WI38 (cell line): Measurements from ENCODE around the gene POLR1A.
A peak's percentile ranks its signal among the peaks of the same experiment; 100 is the strongest.

ENCODE experiments used
- H3K4me3 ChIP-seq: 2 replicates; pipeline ENCODE4 v1.5.1; 2011; ENCODE audit warnings: low read depth, mild to moderate bottlenecking, control low read depth, low read length
- TF ChIP-seq, protein P1 (sequence below): IDR thresholded peaks from 2 replicates; pipeline ENCODE4 v1.5.1; 2012; ENCODE audit warnings: low read depth, mild to moderate bottlenecking, control low read depth, low read length

The POLR1A gene

DNA sequence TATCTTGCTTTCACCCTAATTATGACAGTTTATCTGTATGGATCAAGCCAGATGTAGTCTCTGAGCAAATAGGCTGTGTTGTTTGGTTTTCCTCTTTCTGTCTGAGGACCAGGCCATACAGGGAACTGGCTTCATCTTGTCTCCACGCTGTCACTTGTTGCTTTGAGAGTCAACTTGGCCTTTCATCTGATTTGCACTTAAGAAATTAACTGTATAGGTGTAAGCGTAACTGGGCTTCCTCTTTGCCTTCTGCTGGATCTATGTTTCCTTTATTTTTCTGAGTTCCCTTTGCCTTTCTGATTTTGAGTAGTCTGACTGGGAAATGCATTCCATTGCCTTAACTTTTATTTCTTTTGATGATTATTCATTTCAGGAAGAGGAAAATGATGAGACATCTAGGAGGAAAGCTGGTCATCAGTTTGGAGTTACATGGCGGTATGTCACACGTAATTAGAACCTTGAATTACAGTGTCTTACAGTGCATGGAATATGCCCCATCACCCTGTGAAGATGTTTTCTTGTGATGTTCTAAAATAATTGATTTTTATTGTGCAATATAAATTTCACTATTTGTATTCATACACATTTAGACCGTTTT, 17.7 kb upstream of the POLR1A start:
- TF ChIP-seq, protein P1, sequence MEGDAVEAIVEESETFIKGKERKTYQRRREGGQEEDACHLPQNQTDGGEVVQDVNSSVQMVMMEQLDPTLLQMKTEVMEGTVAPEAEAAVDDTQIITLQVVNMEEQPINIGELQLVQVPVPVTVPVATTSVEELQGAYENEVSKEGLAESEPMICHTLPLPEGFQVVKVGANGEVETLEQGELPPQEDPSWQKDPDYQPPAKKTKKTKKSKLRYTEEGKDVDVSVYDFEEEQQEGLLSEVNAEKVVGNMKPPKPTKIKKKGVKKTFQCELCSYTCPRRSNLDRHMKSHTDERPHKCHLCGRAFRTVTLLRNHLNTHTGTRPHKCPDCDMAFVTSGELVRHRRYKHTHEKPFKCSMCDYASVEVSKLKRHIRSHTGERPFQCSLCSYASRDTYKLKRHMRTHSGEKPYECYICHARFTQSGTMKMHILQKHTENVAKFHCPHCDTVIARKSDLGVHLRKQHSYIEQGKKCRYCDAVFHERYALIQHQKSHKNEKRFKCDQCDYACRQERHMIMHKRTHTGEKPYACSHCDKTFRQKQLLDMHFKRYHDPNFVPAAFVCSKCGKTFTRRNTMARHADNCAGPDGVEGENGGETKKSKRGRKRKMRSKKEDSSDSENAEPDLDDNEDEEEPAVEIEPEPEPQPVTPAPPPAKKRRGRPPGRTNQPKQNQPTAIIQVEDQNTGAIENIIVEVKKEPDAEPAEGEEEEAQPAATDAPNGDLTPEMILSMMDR = no peak
- no peak overlapping the region for H3K4me3 ChIP-seq

DNA sequence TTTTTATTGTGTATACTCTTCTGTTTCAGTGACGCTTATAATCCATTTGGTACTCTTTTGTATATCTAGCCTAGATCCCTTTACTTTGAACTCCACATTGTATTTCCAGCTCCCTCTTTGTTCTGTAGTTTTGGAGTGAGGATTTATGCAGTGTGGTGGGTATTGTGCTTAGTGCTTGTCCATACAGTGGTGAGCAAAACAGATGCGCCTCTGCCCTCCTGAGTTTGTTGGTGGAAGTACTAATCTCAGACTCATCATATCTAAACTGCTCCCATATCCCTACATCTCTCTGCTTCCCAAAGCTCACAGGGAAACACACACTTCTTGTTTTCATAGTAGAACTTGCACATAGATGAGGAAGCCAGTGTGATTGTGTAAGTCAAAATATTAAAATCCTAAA, 12.4 kb upstream of the POLR1A start:
- TF ChIP-seq, protein P1 = no peak

DNA sequence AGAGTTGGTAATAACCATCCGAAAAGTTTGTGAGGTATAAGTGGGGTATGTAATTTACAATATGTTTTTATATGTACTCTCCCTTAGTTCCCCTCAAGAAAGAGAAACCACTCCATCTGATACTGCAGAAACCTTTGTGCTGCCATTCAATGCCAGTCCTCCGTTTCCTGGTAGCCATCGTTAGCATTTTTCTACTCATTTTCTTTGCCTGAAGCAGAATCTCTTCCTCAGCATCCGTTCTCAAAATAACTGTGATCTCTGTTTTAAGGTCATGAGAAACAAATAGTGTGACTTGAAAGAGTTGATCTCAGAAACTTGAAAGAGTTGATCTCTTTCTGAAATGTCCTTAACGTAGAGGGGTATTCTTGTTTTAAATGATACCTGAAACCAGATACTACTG, 1.3 kb upstream of the POLR1A start:
- TF ChIP-seq, protein P1 = no peak

More for the DNA sequence above, 12.4 kb upstream of the POLR1A start:
- H3K4me3 ChIP-seq = no peak overlapping the region

DNA sequence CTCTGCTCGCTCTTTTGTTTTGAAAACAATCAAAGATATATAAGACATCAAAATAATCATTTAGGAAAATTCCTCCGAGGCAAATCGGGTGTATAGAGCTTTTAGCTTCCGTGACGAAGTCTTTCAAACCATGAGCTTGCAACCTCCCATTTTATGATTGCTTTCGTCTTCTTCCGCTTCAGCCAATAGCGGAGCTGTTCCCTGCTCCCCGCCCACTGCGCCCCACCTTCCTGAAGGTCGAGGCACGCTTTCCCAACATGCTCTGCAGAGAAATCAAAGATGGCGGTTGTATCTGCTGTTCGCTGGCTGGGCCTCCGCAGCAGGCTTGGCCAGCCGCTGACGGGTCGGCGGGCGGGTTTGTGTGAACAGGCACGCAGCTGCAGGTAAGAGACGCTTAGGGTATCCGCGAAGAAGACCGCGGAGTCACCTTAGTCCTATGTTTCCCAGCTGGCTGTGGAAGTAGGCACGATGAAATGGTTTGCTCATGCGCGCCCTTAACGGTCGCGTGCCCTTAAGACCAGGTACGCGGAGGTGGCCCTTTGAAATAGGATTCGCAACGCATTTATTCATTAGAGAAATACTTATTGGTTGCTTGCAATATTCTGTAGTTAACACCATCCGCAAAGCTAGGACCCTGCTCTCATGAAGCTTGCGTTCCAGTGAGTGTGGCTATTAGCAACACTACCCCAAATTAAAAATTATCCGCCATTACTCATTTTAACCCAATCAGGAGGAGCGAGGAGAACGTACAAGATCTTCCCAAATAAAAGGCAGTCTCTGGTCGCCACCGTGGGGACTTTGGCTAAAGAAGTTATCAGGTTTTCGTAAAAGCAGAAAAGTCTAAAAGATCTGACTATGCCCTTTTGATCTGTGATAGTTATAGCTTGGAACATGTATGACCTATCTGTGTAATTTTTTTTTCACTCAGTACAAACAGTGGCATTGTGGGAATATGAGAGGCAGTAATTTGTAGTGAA, 571 bp upstream of the POLR1A start, which contains the start of gene PTCD3:
Gene PTCD3, plus strand, starts transcription at position 267 of the 977 bp plus-strand sequence. Its CDS starts 13 bp downstream, at position 280.
- TF ChIP-seq, protein P1 = no peak
- H3K4me3 ChIP-seq = peak within 1 kb of the TSS; percentile 98

More for the DNA sequence above, 1.3 kb upstream of the POLR1A start:
- H3K4me3 ChIP-seq = peak overlapping the region; percentile 98

DNA sequence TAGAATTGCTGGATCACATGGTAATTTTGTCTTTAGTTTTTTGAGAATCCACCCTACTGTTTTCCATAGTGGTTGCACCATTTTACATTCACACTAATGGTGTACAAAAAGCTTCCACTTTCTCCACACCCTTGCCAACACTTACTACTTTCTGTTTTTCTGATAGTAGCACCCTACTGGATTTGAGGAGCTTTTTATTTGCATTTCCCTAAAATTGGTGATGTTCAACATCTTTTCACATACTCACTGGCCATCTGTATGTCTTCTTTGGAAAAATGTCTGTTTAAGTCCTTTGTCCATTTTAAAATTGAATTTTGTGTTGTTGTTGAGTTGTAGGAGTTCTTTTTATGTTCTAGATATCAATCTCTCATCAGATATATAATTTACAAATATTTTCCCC, 3.5 kb downstream of the POLR1A start:
- TF ChIP-seq, protein P1 = no peak
- no peak overlapping the region for H3K4me3 ChIP-seq

- no peak overlapping the region for H3K4me3 ChIP-seq
- TF ChIP-seq, protein P1 = no peak
Observed at GRCh38 chr2:86097913-86098312, 7.8 kb downstream of the POLR1A start.
